H9 (cell line): ENCODE data around the gene OR2T5. TPM values are rescaled to one million over a fixed set of nuclear protein-coding genes. Genes with fewer than 3 reads are reported as not detected.
"Not testable (repeated sequence)": the region's sequence is repeated elsewhere in the genome, so short reads cannot be mapped to it uniquely, and the experiment has no call there.

Experiments used
- DNase-seq: peaks from one replicate; pipeline ENCODE4 v3.0.0-alpha.2; 2017
- H2AFZ ChIP-seq: one replicate; pipeline ENCODE4 v1.6.1; 2013; ENCODE audit warnings: mild to moderate bottlenecking, low read length, control low read depth, moderate library complexity
- H2AK5ac ChIP-seq: 2 replicates; pipeline ENCODE4 v1.6.1; 2013; ENCODE audit warnings: low read length, control low read depth, mixed read lengths; ENCODE audit not compliant: insufficient read length
- H2BK120ac ChIP-seq: one replicate; pipeline ENCODE4 v1.6.1; 2013; ENCODE audit warnings: low read depth, mild to moderate bottlenecking, low read length, control low read depth, inconsistent platforms; ENCODE audit not compliant: poor library complexity, severe bottlenecking
- H2BK12ac ChIP-seq: 2 replicates; pipeline ENCODE4 v1.6.1; 2013; ENCODE audit warnings: low read length, control low read depth, mixed read lengths, low read depth; ENCODE audit not compliant: insufficient read length
- H2BK15ac ChIP-seq: 2 replicates; pipeline ENCODE4 v1.6.1; 2013; ENCODE audit warnings: low read depth, low read length, control low read depth
- H2BK20ac ChIP-seq: one replicate; pipeline ENCODE4 v1.6.1; 2013; ENCODE audit warnings: low read depth, mild to moderate bottlenecking, low read length, control low read depth, inconsistent platforms; ENCODE audit not compliant: poor library complexity, severe bottlenecking
- H2BK5ac ChIP-seq: 2 replicates; pipeline ENCODE4 v1.6.1; 2013; ENCODE audit warnings: low read length, control low read depth, mixed read lengths; ENCODE audit not compliant: insufficient read length
- H3K14ac ChIP-seq: 2 replicates; pipeline ENCODE4 v1.6.1; 2013; ENCODE audit warnings: low read length, control low read depth; ENCODE audit not compliant: insufficient read depth
- H3K18ac ChIP-seq: 2 replicates; pipeline ENCODE4 v1.6.1; 2013; ENCODE audit warnings: low read depth, mild to moderate bottlenecking, mixed read lengths, low read length, control low read depth; ENCODE audit not compliant: insufficient read length
- H3K23ac ChIP-seq: 2 replicates; pipeline ENCODE4 v1.6.1; 2013; ENCODE audit warnings: low read length, control low read depth, mixed read lengths, low read depth; ENCODE audit not compliant: insufficient read length
- H3K23me2 ChIP-seq: 2 replicates; pipeline ENCODE4 v1.6.1; 2013; ENCODE audit warnings: low read depth, mild to moderate bottlenecking, mixed read lengths, low read length, control low read depth; ENCODE audit not compliant: insufficient read length, poor library complexity, severe bottlenecking
- H3K27ac ChIP-seq: 2 replicates; pipeline ENCODE4 v1.5.1; 2013; ENCODE audit warnings: low read length, control low read depth, mixed read lengths, low read depth; ENCODE audit not compliant: insufficient read length
- H3K27me3 ChIP-seq: 2 replicates; pipeline ENCODE4 v1.6.1; 2013; ENCODE audit warnings: low read length, control low read depth, inconsistent platforms; ENCODE audit not compliant: insufficient read depth
- H3K4ac ChIP-seq: 2 replicates; pipeline ENCODE4 v1.6.1; 2013; ENCODE audit warnings: low read depth, mild to moderate bottlenecking, control low read depth, inconsistent platforms, low read length, moderate library complexity
- H3K4me1 ChIP-seq: 2 replicates; pipeline ENCODE4 v1.6.1; 2013; ENCODE audit warnings: low read length, control low read depth, inconsistent platforms; ENCODE audit not compliant: insufficient read depth
- H3K4me2 ChIP-seq: 2 replicates; pipeline ENCODE4 v1.6.1; 2013; ENCODE audit warnings: low read length, control low read depth, mixed read lengths; ENCODE audit not compliant: insufficient read length, insufficient read depth
- H3K56ac ChIP-seq: 2 replicates; pipeline ENCODE4 v1.6.1; 2013; ENCODE audit warnings: low read depth, mild to moderate bottlenecking, mixed read lengths, low read length, control low read depth; ENCODE audit not compliant: insufficient read length
- H3K79me1 ChIP-seq: 2 replicates; pipeline ENCODE4 v1.6.1; 2013; ENCODE audit warnings: low read depth, mild to moderate bottlenecking, moderate library complexity, low read length, control low read depth, inconsistent platforms; ENCODE audit not compliant: insufficient read depth, poor library complexity, severe bottlenecking
- H3K79me2 ChIP-seq: 2 replicates; pipeline ENCODE4 v1.6.1; 2013; ENCODE audit warnings: low read length, control low read depth, inconsistent platforms; ENCODE audit not compliant: insufficient read depth
- H3K9ac ChIP-seq: 2 replicates; pipeline ENCODE4 v1.6.1; 2013; ENCODE audit warnings: low read length, control low read depth, mixed read lengths; ENCODE audit not compliant: insufficient read length; ENCODE audit errors: extremely low read depth
- H3K9me3 ChIP-seq: one replicate; pipeline ENCODE4 v1.6.1; 2013; ENCODE audit warnings: low read depth, low read length, inconsistent platforms; ENCODE audit not compliant: control insufficient read depth
- H3T11ph ChIP-seq: one replicate; pipeline ENCODE4 v1.6.1; 2013; ENCODE audit warnings: mild to moderate bottlenecking, low read length, control low read depth, inconsistent platforms
- H4K20me1 ChIP-seq: one replicate; pipeline ENCODE4 v1.6.1; 2013; ENCODE audit not compliant: control insufficient read depth, insufficient read length, insufficient read depth
- H4K5ac ChIP-seq: 2 replicates; pipeline ENCODE4 v1.6.1; 2013; ENCODE audit warnings: low read depth, mild to moderate bottlenecking, mixed read lengths, low read length, control low read depth; ENCODE audit not compliant: insufficient read length
- H4K8ac ChIP-seq: replicated peaks from 2 replicates; pipeline ENCODE4 v1.6.1; 2013; ENCODE audit warnings: low read length, control low read depth, mixed read lengths, low read depth; ENCODE audit not compliant: insufficient read length
- H4K91ac ChIP-seq: 2 replicates; pipeline ENCODE4 v1.6.1; 2013; ENCODE audit warnings: low read depth, mild to moderate bottlenecking, moderate library complexity, mixed read lengths, low read length, control low read depth; ENCODE audit not compliant: insufficient read length
- H3K27ac Mint-ChIP-seq, 3 experiments: 2 replicates in 2 of 3; 3 replicates in 1 of 3; pipeline ENCODE4 v1.8.0; 2020 to 2021; ENCODE audit warnings: mixed read lengths in 3 of 3, mild to moderate bottlenecking in 1 of 3, moderate library complexity in 1 of 3
- H3K27me3 Mint-ChIP-seq: 2 replicates; pipeline ENCODE4 v1.8.0; 2021; ENCODE audit warnings: low read depth, mild to moderate bottlenecking, moderate library complexity, mixed read lengths
- H3K36me3 Mint-ChIP-seq, 3 experiments: 2 replicates in 2 of 3; 3 replicates in 1 of 3; pipeline ENCODE4 v1.8.0; 2020 to 2021; ENCODE audit warnings: low read depth in 3 of 3, mixed read lengths in 3 of 3; ENCODE audit not compliant: insufficient read depth in 1 of 3
- H3K4me1 Mint-ChIP-seq, 2 experiments: 2 replicates each; pipeline ENCODE4 v1.8.0; 2020; ENCODE audit warnings: mixed read lengths in 2 of 2
- H3K4me3 Mint-ChIP-seq, 2 experiments: 2 replicates in 1 of 2; 3 replicates in 1 of 2; pipeline ENCODE4 v1.8.0; 2020 to 2021; ENCODE audit warnings: mild to moderate bottlenecking in 2 of 2, mixed read lengths in 2 of 2, moderate library complexity in 1 of 2
- H3K9me3 Mint-ChIP-seq, 2 experiments: 2 replicates in 1 of 2; 3 replicates in 1 of 2; pipeline ENCODE4 v1.8.0; 2020; ENCODE audit warnings: mild to moderate bottlenecking in 2 of 2, mixed read lengths in 2 of 2, moderate library complexity in 1 of 2
- total RNA-seq: library from RNA; stranded (reverse); gene quantifications from 2 replicates; pipeline ENCODE4 v1.2.1, GENCODE V29; 2021

Gene OR2T5
- total RNA-seq, 1 experiment from 2014 or later = not detected

DNA sequence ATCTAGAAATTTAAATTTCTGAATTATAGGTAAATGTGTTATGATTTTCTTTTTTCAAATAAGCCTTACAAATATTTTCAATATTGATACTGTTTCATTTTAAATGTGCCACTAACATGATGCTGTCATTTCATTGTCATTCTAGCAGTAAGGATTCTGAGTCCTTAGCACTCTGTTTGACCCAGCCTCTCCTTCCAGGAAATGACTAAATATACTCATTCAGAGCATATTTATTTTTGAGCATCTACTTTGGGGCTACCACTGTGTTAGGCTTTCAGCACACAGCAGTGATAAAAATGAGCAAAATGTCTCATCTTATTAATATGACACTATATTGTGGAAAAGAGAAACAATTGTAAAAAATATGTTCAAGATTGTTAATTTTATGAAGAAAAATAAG lies 21.8 kb downstream of the OR2T5 start:
- H3K27ac ChIP-seq, H2BK5ac ChIP-seq, H3K18ac ChIP-seq, H3K4ac ChIP-seq, DNase-seq, H3K9me3 Mint-ChIP-seq, H2BK120ac ChIP-seq, H3K36me3 Mint-ChIP-seq, H2BK12ac ChIP-seq, H2AK5ac ChIP-seq, H3K4me1 Mint-ChIP-seq, H3K27me3 Mint-ChIP-seq, H3K4me3 Mint-ChIP-seq, H3K4me2 ChIP-seq, H3K4me1 ChIP-seq, H3K27ac Mint-ChIP-seq, H2AFZ ChIP-seq, H3K79me2 ChIP-seq, H3K9me3 ChIP-seq, H4K20me1 ChIP-seq, H2BK15ac ChIP-seq, H3K9ac ChIP-seq, H3K23me2 ChIP-seq, H3K27me3 ChIP-seq, H3K79me1 ChIP-seq, H4K91ac ChIP-seq, H2BK20ac ChIP-seq, H4K5ac ChIP-seq, H3K56ac ChIP-seq, H4K8ac ChIP-seq, H3K23ac ChIP-seq, H3T11ph ChIP-seq, H3K14ac ChIP-seq: not testable (repeated sequence)
